ENCODE results near the gene CHTF18. TPM values are rescaled to one million over a fixed set of nuclear protein-coding genes. Genes with fewer than 3 reads are reported as not detected.

Gene CHTF18
- total RNA-seq, 2 donors from 2014 or later, result 7.5 to 14.5 TPM

DNA sequence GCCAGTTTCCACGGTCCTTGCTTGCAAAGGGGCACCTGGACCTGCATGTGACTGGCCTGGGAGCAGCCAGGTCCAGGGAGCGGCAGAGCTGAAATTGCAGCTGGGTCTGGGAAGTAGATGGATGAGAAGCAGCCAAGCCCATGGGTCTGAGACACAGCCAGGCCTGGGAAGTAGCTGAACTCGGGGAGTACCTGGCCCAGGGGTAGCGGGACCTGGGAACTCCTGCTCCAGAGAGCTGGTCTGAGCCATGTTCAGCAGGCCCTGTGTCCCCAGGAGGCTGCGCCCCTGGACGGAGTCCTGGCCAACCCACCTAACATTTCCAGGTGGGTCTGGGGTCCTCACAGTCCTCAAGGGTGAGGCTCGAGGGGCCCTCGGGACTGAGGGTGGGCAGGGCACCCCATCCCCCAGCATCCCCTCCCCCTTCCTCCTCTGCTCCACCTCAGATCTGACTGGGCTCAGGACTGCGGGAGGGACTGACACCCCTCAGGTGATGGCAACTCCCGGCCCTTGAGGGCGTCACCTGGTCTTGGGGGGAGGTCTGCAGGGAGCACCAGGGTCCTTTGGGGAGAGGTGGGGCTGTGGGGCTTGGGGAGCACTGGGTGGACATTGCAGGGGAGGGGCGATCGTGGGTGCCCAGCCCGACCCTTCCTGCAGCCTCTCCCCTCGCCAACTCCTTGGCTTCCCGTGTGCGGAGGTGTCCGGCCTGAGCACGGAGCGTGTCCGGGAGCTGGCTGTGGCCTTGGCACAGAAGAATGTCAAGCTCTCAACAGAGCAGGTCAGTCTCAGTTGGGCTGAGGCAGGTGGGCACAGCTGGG is 24.8 kb upstream of the CHTF18 start:
- Histone ChIP-seq H3K27ac (no peak overlapping the region), H3K36me3 (replicated peaks in 1 of 2; ENCODE audit: insufficient read depth in 1 of 2, low read depth in 2 of 2) (no peaks in the 10 kb centered on the region), H3K4me3 (no peak overlapping the region), H3K9me3 (no peaks in the 10 kb centered on the region), H3K27me3 (no peaks in the 10 kb centered on the region), H3K4me1 (no peaks in the 10 kb centered on the region)
- TF ChIP-seq POLR2A (IDR thresholded peaks at IDR 0.05), result no peak
- WGBS, 2 donors, result 56 to 59% methylated on average over 7 to 20 of the region's 21 CpGs
- DNase-seq, result no peak
- ATAC-seq, result no peak
- intact Hi-C loops (cut with DNase I), result no loop called here

DNA sequence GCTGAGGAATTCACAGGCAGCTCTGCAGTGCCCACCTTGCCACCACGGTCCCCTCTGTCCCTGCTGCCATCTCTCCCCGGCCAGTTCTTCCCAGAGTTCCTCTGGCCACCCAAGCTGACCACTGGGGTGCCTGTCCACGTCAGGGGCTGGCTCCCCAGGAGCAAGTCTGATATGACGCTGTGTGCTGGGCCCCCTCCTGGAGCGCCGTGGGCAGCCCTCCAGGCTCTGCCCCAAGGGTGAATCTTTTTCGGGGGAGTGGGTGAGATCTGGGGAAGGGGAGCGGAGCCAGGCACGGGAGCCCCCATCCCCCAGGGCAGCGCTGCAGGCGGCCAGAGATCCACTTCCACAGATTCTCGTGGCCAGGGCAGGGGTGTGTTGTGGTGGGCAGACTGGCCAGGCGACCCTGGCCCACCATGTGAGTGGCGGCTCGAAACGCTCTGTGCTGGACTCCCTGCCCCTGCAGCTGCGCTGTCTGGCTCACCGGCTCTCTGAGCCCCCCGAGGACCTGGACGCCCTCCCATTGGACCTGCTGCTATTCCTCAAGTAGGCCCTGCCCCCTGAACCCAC is 24.2 kb upstream of the CHTF18 start:
- Histone ChIP-seq H3K27me3 (no peaks in the 10 kb centered on the region), H3K4me3 (no peak overlapping the region), H3K36me3 (replicated peaks in 1 of 2; ENCODE audit: insufficient read depth in 1 of 2, low read depth in 2 of 2) (no peaks in the 10 kb centered on the region), H3K27ac (no peak overlapping the region), H3K9me3 (no peaks in the 10 kb centered on the region), H3K4me1 (no peaks in the 10 kb centered on the region)
- TF ChIP-seq, protein P1, sequence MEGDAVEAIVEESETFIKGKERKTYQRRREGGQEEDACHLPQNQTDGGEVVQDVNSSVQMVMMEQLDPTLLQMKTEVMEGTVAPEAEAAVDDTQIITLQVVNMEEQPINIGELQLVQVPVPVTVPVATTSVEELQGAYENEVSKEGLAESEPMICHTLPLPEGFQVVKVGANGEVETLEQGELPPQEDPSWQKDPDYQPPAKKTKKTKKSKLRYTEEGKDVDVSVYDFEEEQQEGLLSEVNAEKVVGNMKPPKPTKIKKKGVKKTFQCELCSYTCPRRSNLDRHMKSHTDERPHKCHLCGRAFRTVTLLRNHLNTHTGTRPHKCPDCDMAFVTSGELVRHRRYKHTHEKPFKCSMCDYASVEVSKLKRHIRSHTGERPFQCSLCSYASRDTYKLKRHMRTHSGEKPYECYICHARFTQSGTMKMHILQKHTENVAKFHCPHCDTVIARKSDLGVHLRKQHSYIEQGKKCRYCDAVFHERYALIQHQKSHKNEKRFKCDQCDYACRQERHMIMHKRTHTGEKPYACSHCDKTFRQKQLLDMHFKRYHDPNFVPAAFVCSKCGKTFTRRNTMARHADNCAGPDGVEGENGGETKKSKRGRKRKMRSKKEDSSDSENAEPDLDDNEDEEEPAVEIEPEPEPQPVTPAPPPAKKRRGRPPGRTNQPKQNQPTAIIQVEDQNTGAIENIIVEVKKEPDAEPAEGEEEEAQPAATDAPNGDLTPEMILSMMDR (IDR thresholded peaks at IDR 0.05), result no peak
- no peak for TF ChIP-seq POLR2A (IDR thresholded peaks at IDR 0.05)
- DNase-seq (no peak), ATAC-seq (no peak)
- intact Hi-C loops (cut with DNase I), result no loop called here
- 54 to 90% methylated on average over 2 to 20 of the region's 20 CpGs for WGBS, 2 donors

DNA sequence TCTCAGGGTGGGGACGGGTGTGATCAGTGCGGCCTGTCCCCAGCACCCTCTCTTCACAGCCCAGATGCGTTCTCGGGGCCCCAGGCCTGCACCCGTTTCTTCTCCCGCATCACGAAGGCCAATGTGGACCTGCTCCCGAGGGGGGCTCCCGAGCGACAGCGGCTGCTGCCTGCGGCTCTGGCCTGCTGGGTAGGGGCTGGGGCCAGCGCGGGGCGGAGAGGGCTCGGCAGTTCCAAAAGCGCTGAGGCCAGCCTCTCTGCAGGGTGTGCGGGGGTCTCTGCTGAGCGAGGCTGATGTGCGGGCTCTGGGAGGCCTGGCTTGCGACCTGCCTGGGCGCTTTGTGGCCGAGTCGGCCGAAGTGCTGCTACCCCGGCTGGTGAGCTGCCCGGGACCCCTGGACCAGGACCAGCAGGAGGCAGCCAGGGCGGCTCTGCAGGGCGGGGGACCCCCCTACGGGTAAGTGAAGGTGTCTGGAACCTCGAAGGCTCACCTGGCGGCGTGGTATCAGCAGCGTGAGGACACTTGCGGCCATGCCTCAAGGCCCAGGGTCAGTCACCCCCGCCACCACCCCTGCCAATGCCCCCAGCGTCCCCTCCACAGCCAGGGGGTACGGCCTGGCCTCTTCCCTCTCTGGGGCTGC is 23.5 kb upstream of the CHTF18 start:
- TF ChIP-seq POLR2A (IDR thresholded peaks at IDR 0.05), result no peak
- TF ChIP-seq, protein P1 (IDR thresholded peaks at IDR 0.05), result no peak
- Histone ChIP-seq H3K27ac (no peak overlapping the region), H3K27me3 (no peaks in the 10 kb centered on the region), H3K9me3 (no peaks in the 10 kb centered on the region), H3K4me3 (no peak overlapping the region), H3K4me1 (no peaks in the 10 kb centered on the region), H3K36me3 (replicated peaks in 1 of 2; ENCODE audit: insufficient read depth in 1 of 2, low read depth in 2 of 2) (no peaks in the 10 kb centered on the region)
- WGBS, 2 donors, result 74 to 77% methylated on average over 12 to 36 of the region's 38 CpGs
- intact Hi-C loops (cut with DNase I), result no loop called here
- DNase-seq, result no peak
- no peak for ATAC-seq

DNA sequence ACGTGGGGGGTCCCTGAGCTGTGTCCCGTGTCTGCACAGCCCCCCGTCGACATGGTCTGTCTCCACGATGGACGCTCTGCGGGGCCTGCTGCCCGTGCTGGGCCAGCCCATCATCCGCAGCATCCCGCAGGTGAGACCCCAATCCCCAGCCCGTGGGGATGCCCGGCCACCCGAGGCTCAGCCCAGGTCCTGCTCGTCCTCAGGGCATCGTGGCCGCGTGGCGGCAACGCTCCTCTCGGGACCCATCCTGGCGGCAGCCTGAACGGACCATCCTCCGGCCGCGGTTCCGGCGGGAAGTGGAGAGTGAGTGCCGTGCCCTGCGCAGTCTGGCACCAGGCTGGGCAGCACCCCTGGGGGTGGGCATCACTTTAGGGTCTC is 22.9 kb upstream of the CHTF18 start:
- H3K27me3 ChIP-seq, result no peaks in the 10 kb centered on the region
- ATAC-seq, result no peak
- no peak overlapping the region for H3K27ac ChIP-seq

More for the DNA sequence above, 22.9 kb upstream of the CHTF18 start:
- Histone ChIP-seq H3K9me3 (no peaks in the 10 kb centered on the region), H3K4me3 (no peak overlapping the region), H3K4me1 (no peaks in the 10 kb centered on the region), H3K36me3 (replicated peaks in 1 of 2; ENCODE audit: insufficient read depth in 1 of 2, low read depth in 2 of 2) (no peaks in the 10 kb centered on the region)
- no peak for DNase-seq
- 77 to 80% methylated on average over 10 to 28 of the region's 29 CpGs for WGBS, 2 donors
- intact Hi-C loops (cut with DNase I), result no loop called here
- TF ChIP-seq, protein P1 (IDR thresholded peaks at IDR 0.05), result no peak
- no peak for TF ChIP-seq POLR2A (IDR thresholded peaks at IDR 0.05)

Data from body of pancreas (tissue), 4 donors.